Fibroblast of lung (primary cell): Measurements from ENCODE around the gene GMNN.

Source experiments
- EZH2 ChIP-seq: IDR thresholded peaks from 2 replicates; pipeline ENCODE4 v1.5.1; 2012; ENCODE audit warnings: low read length, control low read depth, mild to moderate bottlenecking; ENCODE audit errors: missing control alignments
- TF ChIP-seq, protein P1 (sequence below), 2 donors: IDR thresholded peaks in 1 of 2; conservative IDR thresholded peaks in 1 of 2; 1 replicate in 1 of 2; 2 replicates in 1 of 2; pipeline ENCODE4 v1.5.1; 2011 to 2012; ENCODE audit warnings: low read length in 2 of 2, control low read depth in 1 of 2, inconsistent platforms in 1 of 2, low read depth in 1 of 2, mild to moderate bottlenecking in 1 of 2

DNA sequence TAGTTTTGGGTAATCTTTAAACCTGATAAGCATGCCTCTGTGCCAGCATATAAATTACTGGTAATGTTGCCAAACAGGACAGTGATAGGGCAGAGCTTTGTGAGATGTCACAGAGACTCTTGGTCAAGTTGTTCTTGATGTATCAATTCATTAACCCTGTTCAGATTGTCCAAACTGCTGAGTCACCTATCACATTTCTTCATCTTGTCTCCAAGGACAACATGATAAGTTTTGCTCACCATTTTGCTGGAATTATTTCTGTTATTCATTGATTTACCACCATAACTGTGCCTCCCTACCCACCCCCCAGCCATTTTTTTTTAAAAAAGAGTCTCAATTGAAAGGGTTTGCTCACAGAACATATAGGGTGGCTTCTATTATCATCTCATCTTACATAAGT, 19.5 kb upstream of the GMNN start:
- TF ChIP-seq, protein P1, sequence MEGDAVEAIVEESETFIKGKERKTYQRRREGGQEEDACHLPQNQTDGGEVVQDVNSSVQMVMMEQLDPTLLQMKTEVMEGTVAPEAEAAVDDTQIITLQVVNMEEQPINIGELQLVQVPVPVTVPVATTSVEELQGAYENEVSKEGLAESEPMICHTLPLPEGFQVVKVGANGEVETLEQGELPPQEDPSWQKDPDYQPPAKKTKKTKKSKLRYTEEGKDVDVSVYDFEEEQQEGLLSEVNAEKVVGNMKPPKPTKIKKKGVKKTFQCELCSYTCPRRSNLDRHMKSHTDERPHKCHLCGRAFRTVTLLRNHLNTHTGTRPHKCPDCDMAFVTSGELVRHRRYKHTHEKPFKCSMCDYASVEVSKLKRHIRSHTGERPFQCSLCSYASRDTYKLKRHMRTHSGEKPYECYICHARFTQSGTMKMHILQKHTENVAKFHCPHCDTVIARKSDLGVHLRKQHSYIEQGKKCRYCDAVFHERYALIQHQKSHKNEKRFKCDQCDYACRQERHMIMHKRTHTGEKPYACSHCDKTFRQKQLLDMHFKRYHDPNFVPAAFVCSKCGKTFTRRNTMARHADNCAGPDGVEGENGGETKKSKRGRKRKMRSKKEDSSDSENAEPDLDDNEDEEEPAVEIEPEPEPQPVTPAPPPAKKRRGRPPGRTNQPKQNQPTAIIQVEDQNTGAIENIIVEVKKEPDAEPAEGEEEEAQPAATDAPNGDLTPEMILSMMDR (conservative IDR thresholded peaks at IDR 0.05 in 1 of 2, IDR thresholded peaks at IDR 0.05 in 1 of 2; ENCODE audit: low read depth in 1 of 2, low read length in 2 of 2): no peak
- TF ChIP-seq EZH2: no peak
